Stomach (tissue), 9 donors: ENCODE measurements around the gene MRFAP1L1. TPM values are rescaled to one million over a fixed set of nuclear protein-coding genes. Genes with fewer than 3 reads are reported as not detected.
A peak's percentile ranks its signal among the peaks of the same experiment; 100 is the strongest.

Experiments used
- DNase-seq, 2 donors: peaks; one replicate each; pipeline versions ENCODE4 v3.0.0 to v3.0.0-alpha.2; 2013 to 2019
- H3K27ac ChIP-seq, 5 donors: fragments of 200-600 bp in 4 of 5; sonication (generic) in 4 of 5; one replicate each; pipeline ENCODE4 v1.5.1; 2013 to 2019; ENCODE audit warnings: mild to moderate bottlenecking in 1 of 5, moderate library complexity in 1 of 5
- H3K27me3 ChIP-seq, 3 donors: fragments of 200-600 bp; sonication (generic); one replicate each; pipeline ENCODE4 v1.5.1; 2017 to 2019; ENCODE audit warnings: mixed run types in 1 of 3
- H3K36me3 ChIP-seq, 4 donors: fragments of 200-600 bp; sonication (generic); 1 replicate in 3 of 4; 2 replicates in 1 of 4; pipeline ENCODE4 v1.5.1; 2016 to 2019
- H3K4me1 ChIP-seq, 4 donors: fragments of 200-600 bp; sonication (generic); one replicate each; pipeline ENCODE4 v1.5.1; 2016 to 2019
- H3K4me3 ChIP-seq, 4 donors: fragments of 200-600 bp; sonication (generic) in 3 of 4; one replicate each; pipeline ENCODE4 v1.5.1; 2016 to 2019; ENCODE audit warnings: mild to moderate bottlenecking in 1 of 4
- H3K9me3 ChIP-seq, 4 donors: fragments of 200-600 bp; sonication (generic); one replicate each; pipeline ENCODE4 v1.5.1; 2016 to 2019
- CTCF ChIP-seq, 7 experiments: fragments of 450-650 bp in 4 of 7; fragments of 200-600 bp in 3 of 7; sonication (generic) in 3 of 7; IDR thresholded peaks; one replicate each; pipeline ENCODE4 v1.5.1; 2016 to 2019; ENCODE audit warnings: antibody characterized with exemption in 7 of 7, control low read depth in 2 of 7, mild to moderate bottlenecking in 1 of 7
- EP300 ChIP-seq: sonication (generic); formaldehyde crosslinking; IDR thresholded peaks from one replicate; pipeline ENCODE4 v1.6.1; 2017; ENCODE audit warnings: antibody characterized with exemption
- POLR2A ChIP-seq, 4 donors: fragments of 450-650 bp; IDR thresholded peaks; one replicate each; pipeline ENCODE4 v1.6.1; 2016; ENCODE audit warnings: antibody characterized with exemption in 4 of 4, control low read depth in 2 of 4, mild to moderate bottlenecking in 1 of 4, moderate library complexity in 1 of 4
- POLR2AphosphoS5 ChIP-seq, 3 donors: sonication (generic); formaldehyde crosslinking; IDR thresholded peaks; one replicate each; pipeline ENCODE4 v1.6.1; 2016; ENCODE audit warnings: antibody characterized with exemption in 3 of 3
- WGBS, 5 donors: extraction: QIAGEN DNeasy Blood & Tissue Kit in 3 of 5; methylation state at CpG; one replicate each; pipeline versions ENCODE4 v1.1.5 to v1.1.7; 2013 to 2018; 5-methylcytosine and 5-hydroxymethylcytosine counted together
- intact Hi-C: fragments of 100-400 bp; cut with DNase I; formaldehyde crosslinking; loops from one replicate; pipeline ENCODE4 v1.15.1; 2023; ENCODE audit warnings: low total_unique reads
- polyA plus RNA-seq, 3 donors: library from polyadenylated mRNA; stranded (reverse); fragments of 200-250 nt; gene quantifications; one replicate each; pipeline ENCODE4 v1.2.3, GENCODE V29; 2013
- total RNA-seq, 5 donors: library from RNA; depleted of rRNA; stranded (reverse); fragments of >200 nt; gene quantifications; one replicate each; pipeline versions ENCODE4 v1.1.0 to v1.2.3, GENCODE V29; 2014 to 2016
- donor health status: healthy with polysubstance abuse.
- donor health status: Bipolar disorder and iron deficiency.
- donor health status: healthy.

MRFAP1L1 gene
- total and polyA plus RNA-seq, 8 donors = 2.3 to 61.9 (median 55.9) TPM

- WGBS, 5 donors = 79 to 86% (median 81%) methylated on average over 22 to 27 of the region's 27 CpGs
- no peak for TF ChIP-seq POLR2AphosphoS5 (IDR thresholded peaks at IDR 0.05)
- no peak for TF ChIP-seq CTCF (IDR thresholded peaks at IDR 0.05)
- no peak for TF ChIP-seq POLR2A (IDR thresholded peaks at IDR 0.05)
- TF ChIP-seq EP300 = no peak
- Histone ChIP-seq H3K27ac (peak overlapping the region; percentile 5 to 77 (median 70)), H3K36me3 (no peaks in the 10 kb centered on the region), H3K4me1 (peaks cover 12 to 17% (median 13%) of the 10 kb centered on the region in 4 donors), H3K9me3 (no peaks in the 10 kb centered on the region), H3K27me3 (no peaks in the 10 kb centered on the region), H3K4me3 (no peak overlapping the region)
- DNase-seq = no peak
- intact Hi-C loops = no loop called here
These were observed 23.9 kb upstream of the MRFAP1L1 start for GRCh38 chr4:6733358-6734164.

- Histone ChIP-seq H3K4me3 (no peak overlapping the region), H3K9me3 (no peaks in the 10 kb centered on the region), H3K27me3 (no peaks in the 10 kb centered on the region), H3K36me3 (no peaks in the 10 kb centered on the region), H3K27ac (peak overlapping the region; percentile 5 to 77 (median 70)), H3K4me1 (peaks cover 12 to 17% (median 13%) of the 10 kb centered on the region in 4 donors)
- DNase-seq = peak; percentile 83 to 85
- intact Hi-C loops = no loop called here
- TF ChIP-seq POLR2AphosphoS5 (IDR thresholded peaks at IDR 0.05) (peak in 2 of 3 donors; percentile 79 to 85), POLR2A (IDR thresholded peaks at IDR 0.05) (peak in 1 of 4 donors; percentile 7), EP300 (no peak), CTCF (IDR thresholded peaks at IDR 0.05) (no peak)
- WGBS, 5 donors = 52 to 68% (median 57%) methylated on average over 17 to 21 of the region's 21 CpGs
These were observed 23.0 kb upstream of the MRFAP1L1 start for GRCh38 chr4:6732441-6733357.

- WGBS, 5 donors = 92 to 99% (median 96%) methylated on average over 6 of the region's 6 CpGs
- TF ChIP-seq POLR2A (IDR thresholded peaks at IDR 0.05) = no peak
- no peak for TF ChIP-seq EP300
- no peak for TF ChIP-seq CTCF (IDR thresholded peaks at IDR 0.05)
- no peak for TF ChIP-seq POLR2AphosphoS5 (IDR thresholded peaks at IDR 0.05)
- Histone ChIP-seq H3K36me3 (no peaks in the 10 kb centered on the region), H3K27ac (peak overlapping the region in 2 of 5 donors; percentile 68 to 70), H3K9me3 (no peaks in the 10 kb centered on the region), H3K27me3 (no peaks in the 10 kb centered on the region), H3K4me3 (no peak overlapping the region), H3K4me1 (peaks cover 12 to 24% (median 16%) of the 10 kb centered on the region in 4 donors)
- intact Hi-C loops = no loop called here
- no peak for DNase-seq
These were observed 22.1 kb upstream of the MRFAP1L1 start for GRCh38 chr4:6731780-6732179.

- H3K9me3 ChIP-seq = no peaks in the 10 kb centered on the region
- WGBS, 5 donors = 94 to 97% (median 96%) methylated on average over 6 to 8 of the region's 8 CpGs
- TF ChIP-seq POLR2AphosphoS5 (IDR thresholded peaks at IDR 0.05) = no peak
- TF ChIP-seq POLR2A (IDR thresholded peaks at IDR 0.05) = no peak
- no peak for TF ChIP-seq EP300
- TF ChIP-seq CTCF (IDR thresholded peaks at IDR 0.05) = no peak
- H3K36me3 ChIP-seq = no peaks in the 10 kb centered on the region
- DNase-seq = no peak
- peaks cover 12 to 25% (median 16%) of the 10 kb centered on the region in 4 donors for H3K4me1 ChIP-seq
- H3K27me3 ChIP-seq = no peaks in the 10 kb centered on the region
- no peak overlapping the region for H3K27ac ChIP-seq
- no peak overlapping the region for H3K4me3 ChIP-seq
- intact Hi-C loops = no loop called here
These were observed 21.6 kb upstream of the MRFAP1L1 start for GRCh38 chr4:6731318-6731675.
